GM12801 (cell line): ENCODE results near the gene RHOU.

ENCODE experiments used
- CTCF ChIP-seq: IDR thresholded peaks from one replicate; pipeline ENCODE4 v1.5.1; 2011; ENCODE audit warnings: control low read depth; ENCODE audit not compliant: insufficient read length; ENCODE audit errors: extremely low read depth

The RHOU gene

GRCh38 chr1:228747301-228747935, 12.1 kb downstream of the RHOU start:
- TF ChIP-seq CTCF, result no peak

- TF ChIP-seq CTCF, result no peak
Observed at GRCh38 chr1:228748029-228748428, 12.8 kb downstream of the RHOU start.

- no peak for TF ChIP-seq CTCF
Observed at GRCh38 chr1:228748431-228748830, 13.2 kb downstream of the RHOU start.

- no peak for TF ChIP-seq CTCF
Observed at GRCh38 chr1:228749765-228750164, 14.5 kb downstream of the RHOU start.

GRCh38 chr1:228750915-228751314, 15.6 kb downstream of the RHOU start:
- TF ChIP-seq CTCF, result no peak

GRCh38 chr1:228751360-228752098, 16.2 kb downstream of the RHOU start:
- no peak for TF ChIP-seq CTCF

GRCh38 chr1:228752258-228752657, 17.0 kb downstream of the RHOU start:
- no peak for TF ChIP-seq CTCF
